ENCODE data around the gene POLR2I.

POLR2I gene

DNA sequence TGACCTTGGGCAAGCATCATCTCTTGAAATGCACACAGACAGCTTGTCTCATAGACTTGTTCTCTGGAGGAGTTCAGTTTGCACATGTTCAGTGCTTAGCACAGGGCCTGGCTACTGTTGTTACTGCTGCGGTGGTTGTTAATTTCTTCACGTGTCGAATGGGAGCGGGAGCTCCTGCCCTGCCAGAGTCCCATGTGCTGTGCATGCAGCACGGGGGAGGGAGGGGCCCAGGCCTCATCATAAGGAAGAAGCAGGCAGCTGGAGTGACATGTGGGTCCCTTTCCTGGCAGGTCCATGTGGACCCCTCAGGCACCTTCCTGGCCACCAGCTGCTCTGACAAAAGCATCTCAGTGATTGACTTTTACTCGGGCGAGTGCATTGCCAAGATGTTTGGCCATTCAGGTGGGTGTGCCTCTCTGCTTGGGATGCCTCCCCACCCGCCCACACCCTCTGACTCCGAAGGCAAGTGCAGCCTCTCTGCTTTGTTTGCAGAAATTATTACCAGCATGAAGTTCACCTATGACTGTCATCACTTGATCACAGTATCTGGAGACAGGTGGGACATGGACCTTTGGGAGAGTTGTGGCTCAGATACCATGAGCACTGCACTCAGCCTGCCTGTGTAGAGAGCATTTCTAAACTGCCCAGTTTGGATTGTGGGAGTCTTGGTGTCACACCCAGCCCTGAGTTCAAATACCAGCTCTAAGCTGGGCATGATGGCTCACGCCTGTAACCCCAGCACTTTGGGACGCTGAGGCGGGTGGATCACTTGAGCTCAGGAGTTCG, 23.6 kb downstream of the POLR2I start:
- TF ChIP-seq, protein P1, sequence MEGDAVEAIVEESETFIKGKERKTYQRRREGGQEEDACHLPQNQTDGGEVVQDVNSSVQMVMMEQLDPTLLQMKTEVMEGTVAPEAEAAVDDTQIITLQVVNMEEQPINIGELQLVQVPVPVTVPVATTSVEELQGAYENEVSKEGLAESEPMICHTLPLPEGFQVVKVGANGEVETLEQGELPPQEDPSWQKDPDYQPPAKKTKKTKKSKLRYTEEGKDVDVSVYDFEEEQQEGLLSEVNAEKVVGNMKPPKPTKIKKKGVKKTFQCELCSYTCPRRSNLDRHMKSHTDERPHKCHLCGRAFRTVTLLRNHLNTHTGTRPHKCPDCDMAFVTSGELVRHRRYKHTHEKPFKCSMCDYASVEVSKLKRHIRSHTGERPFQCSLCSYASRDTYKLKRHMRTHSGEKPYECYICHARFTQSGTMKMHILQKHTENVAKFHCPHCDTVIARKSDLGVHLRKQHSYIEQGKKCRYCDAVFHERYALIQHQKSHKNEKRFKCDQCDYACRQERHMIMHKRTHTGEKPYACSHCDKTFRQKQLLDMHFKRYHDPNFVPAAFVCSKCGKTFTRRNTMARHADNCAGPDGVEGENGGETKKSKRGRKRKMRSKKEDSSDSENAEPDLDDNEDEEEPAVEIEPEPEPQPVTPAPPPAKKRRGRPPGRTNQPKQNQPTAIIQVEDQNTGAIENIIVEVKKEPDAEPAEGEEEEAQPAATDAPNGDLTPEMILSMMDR (IDR thresholded peaks at IDR 0.05; ENCODE audit: control insufficient read depth, insufficient read depth, low read depth, low read length, missing control alignments): no peak
- H3K4me3 ChIP-seq (ENCODE audit: control insufficient read depth, low read depth, low read length): no peak overlapping the region
- no peak for DNase-seq (ENCODE audit: low read depth)

DNA sequence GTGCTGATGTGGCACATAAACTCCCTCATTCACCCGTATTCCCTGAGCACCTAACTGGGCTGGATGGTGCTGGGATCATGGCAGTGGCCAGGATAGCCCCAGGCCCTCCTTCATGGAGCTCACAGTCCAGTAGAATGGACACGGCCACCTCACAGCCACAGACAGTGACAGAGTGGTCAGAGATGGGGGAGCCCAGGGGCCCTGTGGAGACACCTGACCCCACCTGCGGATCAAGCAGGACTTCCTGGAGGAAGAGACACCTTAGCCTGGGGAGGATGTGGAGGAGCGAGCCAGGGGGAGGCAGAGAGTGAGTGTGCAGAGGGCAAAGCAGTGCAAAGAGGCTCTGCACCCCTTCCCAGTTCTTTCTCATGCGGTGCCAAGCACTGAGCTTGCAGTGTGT, 24.8 kb downstream of the POLR2I start:
- DNase-seq (ENCODE audit: low read depth): no peak
- no peak overlapping the region for H3K4me3 ChIP-seq (ENCODE audit: control insufficient read depth, low read depth, low read length)
- TF ChIP-seq, protein P1 (IDR thresholded peaks at IDR 0.05; ENCODE audit: control insufficient read depth, insufficient read depth, low read depth, low read length, missing control alignments): no peak

DNA sequence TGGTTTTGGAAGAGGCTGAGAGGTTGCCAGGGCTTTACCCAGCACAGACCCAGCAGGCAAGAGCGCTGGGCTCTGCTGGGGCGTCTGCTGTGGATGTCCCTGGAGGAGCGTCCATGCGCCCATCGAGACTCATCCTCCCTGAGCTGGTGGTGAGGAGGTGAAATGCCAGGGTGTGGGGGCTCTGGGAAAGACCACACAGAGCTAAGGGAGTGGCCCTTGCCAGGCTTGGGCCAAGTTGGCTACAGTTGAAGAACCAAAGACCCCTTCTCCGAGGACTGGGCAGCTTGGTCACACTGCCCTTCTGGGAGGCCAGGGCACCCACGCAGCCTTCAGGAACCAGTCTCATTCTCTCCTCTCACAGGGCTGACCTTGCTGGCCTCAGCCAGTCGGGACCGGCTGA, 28.3 kb downstream of the POLR2I start:
- TF ChIP-seq, protein P1 (IDR thresholded peaks at IDR 0.05; ENCODE audit: control insufficient read depth, insufficient read depth, low read depth, low read length, missing control alignments): no peak
- H3K4me3 ChIP-seq (ENCODE audit: control insufficient read depth, low read depth, low read length): no peak overlapping the region
- no peak for DNase-seq (ENCODE audit: low read depth)

DNA sequence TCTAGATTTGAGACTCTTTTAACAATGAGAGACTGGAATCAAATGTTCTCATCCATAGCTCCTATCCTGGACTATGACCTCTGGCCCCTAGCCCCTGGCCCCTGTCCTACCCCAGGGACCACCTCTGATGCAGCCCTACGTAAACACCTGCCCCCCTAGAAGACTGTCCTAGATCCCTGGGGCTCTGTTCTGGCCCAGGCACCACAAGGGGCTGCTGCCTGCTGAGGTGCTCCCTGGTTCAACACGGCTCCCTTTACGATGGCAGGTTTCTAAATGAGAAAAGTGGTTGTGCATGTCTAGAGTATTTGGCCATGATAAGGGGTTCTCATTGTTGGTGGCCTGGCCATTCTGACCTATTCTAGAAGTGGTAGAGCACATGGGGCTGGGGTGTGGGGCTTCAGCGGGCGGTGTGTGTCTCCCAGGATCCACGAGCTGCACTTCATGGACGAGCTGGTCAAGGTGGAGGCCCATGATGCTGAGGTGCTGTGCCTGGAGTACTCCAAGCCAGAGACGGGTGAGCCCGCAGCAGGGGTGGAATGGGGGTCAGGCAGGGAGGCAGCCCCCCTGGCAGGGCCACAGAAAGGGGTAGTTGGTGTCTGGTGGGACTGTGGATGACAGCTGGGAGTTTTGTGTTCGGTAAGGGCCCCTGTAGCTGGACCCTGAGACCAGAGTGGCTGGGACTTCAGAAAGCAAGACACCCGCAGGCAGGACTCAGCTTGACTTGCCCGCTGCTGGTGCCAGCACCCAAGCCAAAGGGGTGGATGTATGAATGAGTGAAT, 30.3 kb downstream of the POLR2I start:
- no peak overlapping the region for H3K4me3 ChIP-seq (ENCODE audit: control insufficient read depth, low read depth, low read length)
- TF ChIP-seq, protein P1 (IDR thresholded peaks at IDR 0.05; ENCODE audit: control insufficient read depth, insufficient read depth, low read depth, low read length, missing control alignments): no peak
- DNase-seq (ENCODE audit: low read depth): no peak

DNA sequence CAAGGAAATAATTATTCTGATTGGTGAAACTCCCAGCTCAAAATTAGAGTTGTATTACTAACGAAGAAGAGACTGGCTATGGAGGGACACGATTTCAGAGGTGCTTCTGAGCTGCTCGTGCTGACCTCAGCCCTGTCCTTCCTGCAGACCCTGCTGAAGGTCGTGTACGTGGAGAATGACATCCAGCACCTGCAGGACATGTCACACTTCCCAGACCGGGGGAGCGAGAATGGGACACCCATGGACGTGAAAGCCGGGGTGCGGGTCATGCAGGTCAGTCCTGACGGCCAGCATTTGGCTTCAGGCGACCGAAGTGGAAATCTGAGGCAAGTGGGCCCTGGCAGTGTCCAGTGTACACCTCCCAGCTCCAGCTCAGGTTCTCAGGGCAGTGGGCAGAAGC, 31.8 kb downstream of the POLR2I start:
- no peak for DNase-seq (ENCODE audit: low read depth)
- TF ChIP-seq, protein P1 (IDR thresholded peaks at IDR 0.05; ENCODE audit: control insufficient read depth, insufficient read depth, low read depth, low read length, missing control alignments): no peak
- no peak overlapping the region for H3K4me3 ChIP-seq (ENCODE audit: control insufficient read depth, low read depth, low read length)

DNA sequence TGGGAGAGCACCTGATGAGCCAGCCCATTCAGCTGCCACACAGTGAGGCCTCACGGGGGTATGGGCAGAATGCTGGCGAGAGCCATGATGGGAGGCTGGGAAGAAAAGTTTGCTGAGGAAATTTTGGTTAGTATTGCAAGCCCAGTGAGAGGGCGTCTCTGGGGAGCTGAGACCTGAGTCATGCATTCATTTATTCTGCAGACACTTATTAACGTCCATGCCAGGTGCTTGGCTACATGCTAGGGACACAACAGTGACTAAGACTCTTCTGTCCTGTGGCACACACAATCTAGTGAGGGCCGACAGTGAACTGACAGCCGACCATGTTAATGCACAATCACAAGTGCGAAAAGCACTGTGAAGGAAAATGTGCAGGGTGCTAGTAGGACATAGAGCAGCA, 32.8 kb downstream of the POLR2I start:
- TF ChIP-seq, protein P1 (IDR thresholded peaks at IDR 0.05; ENCODE audit: control insufficient read depth, insufficient read depth, low read depth, low read length, missing control alignments): no peak
- H3K4me3 ChIP-seq (ENCODE audit: control insufficient read depth, low read depth, low read length): no peak overlapping the region
- DNase-seq (ENCODE audit: low read depth): no peak
